GM12891 (cell line): ENCODE results near the gene SV2C.

Experiments used
- DNase-seq: peaks from one replicate; pipeline ENCODE4 v3.0.0; 2011; ENCODE audit warnings: low spot score; ENCODE audit not compliant: insufficient read length
- FAIRE-seq: peaks from 2 replicates; lab custom pipeline; 2011; peaks lifted over from hg19 to GRCh38; lab: Jason Lieb, UNC
- PAX5 ChIP-seq: IDR thresholded peaks from 2 replicates; pipeline ENCODE4 v1.6.1; 2011; ENCODE audit warnings: low read length, moderate library complexity, mild to moderate bottlenecking; ENCODE audit not compliant: insufficient read depth, severe bottlenecking
- POLR2A ChIP-seq: IDR thresholded peaks from 2 replicates; pipeline ENCODE4 v1.6.1; 2011; ENCODE audit warnings: low read depth, low read length, control low read depth
- POLR2AphosphoS5 ChIP-seq: IDR thresholded peaks from 2 replicates; pipeline ENCODE4 v1.6.1; 2011; ENCODE audit warnings: low read depth, low read length, control low read depth
- POU2F2 ChIP-seq: IDR thresholded peaks from 2 replicates; pipeline ENCODE4 v1.6.1; 2011; ENCODE audit warnings: low read depth, mild to moderate bottlenecking, control low read depth, low read length, moderate library complexity
- SPI1 ChIP-seq: IDR thresholded peaks from 2 replicates; pipeline ENCODE4 v1.6.1; 2011; ENCODE audit warnings: low read depth, low read length, control low read depth
- TAF1 ChIP-seq: IDR thresholded peaks from 2 replicates; pipeline ENCODE4 v1.6.1; 2011; ENCODE audit warnings: low read depth, low read length, control low read depth

The SV2C gene

DNA sequence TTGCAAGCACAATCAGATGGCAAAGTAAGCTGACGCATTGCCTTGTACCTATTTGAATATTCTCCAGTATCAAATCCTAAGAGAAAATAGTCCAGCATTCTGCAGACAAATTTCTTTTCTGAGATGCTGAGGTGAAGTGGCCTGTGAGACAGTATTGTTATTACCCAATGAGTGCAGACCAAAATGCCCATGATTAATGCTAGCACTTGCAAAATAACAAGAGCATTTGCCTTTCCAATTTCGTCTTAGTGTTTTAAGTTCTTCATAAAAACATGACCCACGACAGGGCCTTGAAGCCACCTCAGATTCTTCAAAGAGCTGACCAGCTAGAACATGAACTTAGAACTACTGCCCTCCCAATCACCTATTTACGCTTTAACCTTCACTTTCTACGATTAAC is 317.3 kb downstream of the SV2C start:
- FAIRE-seq (no peak), DNase-seq (no peak)
- TF ChIP-seq TAF1: no peak

DNA sequence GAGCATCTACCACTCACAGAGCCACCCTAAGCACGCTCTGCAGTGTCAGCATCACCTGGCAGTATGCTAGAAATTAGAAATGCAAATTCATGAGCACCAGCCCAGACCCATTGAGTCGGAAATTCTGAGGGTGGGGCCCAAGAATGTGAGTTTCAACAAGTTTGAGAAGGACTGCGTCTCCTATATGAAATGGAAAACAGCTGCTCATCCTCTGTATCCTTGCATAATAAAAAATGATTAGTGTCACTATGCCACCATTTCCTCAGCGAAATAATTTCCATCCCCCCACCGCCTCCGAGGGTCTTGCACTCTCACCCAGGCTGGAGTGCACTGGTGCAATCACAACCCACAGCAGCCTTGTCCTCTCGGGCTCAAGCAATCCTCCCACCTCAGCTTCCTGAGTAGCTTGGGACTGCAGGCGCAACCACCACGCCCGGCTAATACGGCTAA is 318.6 kb downstream of the SV2C start:
- TF ChIP-seq POLR2AphosphoS5 (no peak), POU2F2 (peak; percentile 76; the same call in 1 of the 2 replicates)
- no peak for DNase-seq
- FAIRE-seq: peak; percentile 81

DNA sequence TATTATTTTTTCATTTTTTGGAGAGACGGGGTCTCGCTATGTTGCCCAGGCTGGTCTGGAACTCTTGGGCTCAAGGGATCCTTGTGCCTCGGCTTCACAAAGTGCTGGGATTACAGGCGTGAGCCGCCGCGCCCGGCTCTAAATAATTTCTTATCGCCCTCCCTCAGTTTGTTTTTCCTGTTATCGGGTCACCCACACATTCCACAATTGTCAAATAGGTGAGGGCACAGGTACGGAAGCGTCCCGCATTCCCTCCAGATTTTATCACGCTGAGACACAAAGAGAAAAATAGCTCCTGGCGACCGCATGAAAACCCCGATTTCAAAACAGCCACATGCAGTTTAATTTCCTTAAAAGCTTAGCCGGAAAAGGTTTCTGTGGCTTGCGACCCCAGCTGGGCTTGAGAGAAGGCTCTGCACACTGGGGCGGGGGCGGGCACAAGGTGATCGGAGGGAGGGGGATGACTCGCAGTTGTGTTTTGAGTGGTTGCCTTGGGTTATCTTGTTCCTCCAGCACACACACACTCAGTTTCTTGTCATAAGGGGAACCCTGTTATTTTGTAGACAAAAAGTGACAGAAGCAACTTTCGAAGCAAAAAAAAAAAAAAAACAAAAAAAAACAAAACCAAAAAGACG is 319.2 kb downstream of the SV2C start:
- FAIRE-seq (peak; percentile 84), DNase-seq (peak; percentile 54)
- no peak for TF ChIP-seq PAX5
- no peak for TF ChIP-seq TAF1
- no peak for TF ChIP-seq POLR2A
- TF ChIP-seq POU2F2: 0 out of 2 replicates have a peak, but pooled peaks have one; percentile 20
- no peak for TF ChIP-seq SPI1
- no peak for TF ChIP-seq POLR2AphosphoS5

DNA sequence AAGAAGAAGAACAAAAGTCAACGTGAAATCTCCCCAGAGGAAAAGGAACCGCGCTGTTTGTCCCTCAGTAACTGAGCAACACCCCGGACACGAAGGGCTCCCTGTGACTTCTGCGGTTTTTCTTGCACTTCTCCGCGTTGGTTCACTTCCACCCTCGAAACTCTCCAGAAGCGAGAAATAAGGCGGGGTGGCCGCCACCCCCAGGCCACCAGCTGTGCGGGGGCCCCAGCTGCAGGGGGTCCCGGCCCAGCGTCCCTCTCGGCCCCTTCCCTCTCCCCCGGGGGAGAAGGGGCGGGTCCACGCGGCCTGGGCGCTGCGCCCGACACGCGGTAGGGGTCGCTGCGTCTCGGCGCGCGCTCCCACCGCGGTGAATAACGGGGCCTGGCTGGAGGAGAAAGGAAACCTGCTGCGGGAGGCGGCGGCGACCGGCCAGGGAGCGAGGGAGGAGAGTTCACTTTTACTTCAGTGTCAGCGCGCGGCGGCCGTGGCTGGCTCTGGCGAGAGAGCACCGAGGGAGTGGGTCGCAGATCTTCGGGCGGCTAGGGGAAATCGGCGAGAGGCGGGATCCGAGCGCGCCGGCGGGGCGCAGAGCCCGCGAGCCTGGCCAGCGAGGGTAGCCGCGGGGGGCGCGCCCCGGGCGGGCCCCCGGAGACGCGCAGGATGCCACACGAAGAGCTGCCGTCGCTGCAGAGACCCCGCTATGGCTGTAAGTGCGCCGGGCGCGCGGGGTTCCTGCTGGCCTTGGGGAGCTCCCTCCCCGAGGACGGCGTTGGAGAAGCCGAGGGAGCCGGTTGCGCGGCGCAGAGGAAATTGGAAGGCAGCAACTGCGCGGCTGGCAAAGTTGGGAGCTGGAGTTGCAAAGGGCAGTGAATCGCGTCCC is 319.9 kb downstream of the SV2C start, which contains the start of gene IQGAP2:
IQGAP2 (plus strand) TSS at position 400 of the 880 bp plus-strand sequence; CDS start at position 661, 261 bp downstream.
- TF ChIP-seq SPI1 (peak; percentile 61), PAX5 (no peak), POU2F2 (no peak), TAF1 (0 out of 2 replicates have a peak, but pooled peaks have one; percentile 33), POLR2A (peak; percentile 52; the same call in 1 of the 2 replicates), POLR2AphosphoS5 (0 out of 2 replicates have a peak, but pooled peaks have one; percentile 34)
- DNase-seq: peak; percentile 74
- FAIRE-seq: peak; percentile 41
